HepG2 (cell line): ENCODE results near the gene DUSP9. TPM values are rescaled to one million over a fixed set of nuclear protein-coding genes. Genes with fewer than 3 reads are reported as not detected.
A peak's percentile ranks its signal among the peaks of the same experiment; 100 is the strongest.
"Not testable (repeated sequence)": the region's sequence is repeated elsewhere in the genome, so short reads cannot be mapped to it uniquely, and the experiment has no call there.

ENCODE experiments used
- ATAC-seq: fragments of 200-7000 bp; cut with Tn5 transposase; 3 replicates; pipeline ENCODE4 v1.9.1; 2020; ENCODE audit warnings: mild to moderate bottlenecking, moderate library complexity
- BruUV-seq: library from RNA; stranded (reverse); fragments of 400-500 nt; replicated peaks from 2 replicates; lab custom pipeline; 2021; lab: Mats Ljungman, UMichigan
- CTCF ChIA-PET: fragments of 300-600 bp; formaldehyde crosslinking; extraction: SDS; loops from one replicate; lab custom pipeline; 2021; ENCODE audit warnings: low total read pairs, inconsistent platforms, low intra/inter-chr PET ratio; lab: Yijun Ruan, JAX
- POLR2A ChIA-PET: fragments of 350-600 bp; sonication (Branson Sonifier 250); formaldehyde crosslinking; loops from one replicate; lab custom pipeline; 2020; ENCODE audit warnings: antibody characterized with exemption, inconsistent platforms; lab: Yijun Ruan, JAX
- DNase-seq: peaks from one replicate; pipeline ENCODE4 v3.0.0-alpha.2; 2015; ENCODE audit warnings: low spot score
- FAIRE-seq: peaks from 3 replicates; lab custom pipeline; 2011; peaks lifted over from hg19 to GRCh38; lab: Jason Lieb, UNC
- H2AFZ ChIP-seq: one replicate; pipeline ENCODE4 v1.6.1; 2011; ENCODE audit warnings: low read length, inconsistent platforms
- H3K27ac ChIP-seq: fragments of 300-600 bp; 3 replicates; pipeline ENCODE4 v1.8.0; 2011; ENCODE audit warnings: mixed run types, mild to moderate bottlenecking, mixed read lengths, low read length, inconsistent platforms; ENCODE audit not compliant: insufficient read depth; ENCODE audit errors: extremely low read length
- H3K27me3 ChIP-seq, 2 experiments: fragments of 200-600 bp in 1 of 2; 2 replicates in 1 of 2; 3 replicates in 1 of 2; pipeline versions ENCODE4 v1.6.0 to v1.8.0; 2011; ENCODE audit warnings: low read length in 2 of 2, mild to moderate bottlenecking in 2 of 2, moderate library complexity in 2 of 2, inconsistent platforms in 1 of 2; ENCODE audit not compliant: insufficient read depth in 2 of 2, control insufficient read depth in 1 of 2
- H3K36me3 ChIP-seq, 2 experiments: fragments of 200-600 bp in 1 of 2; replicated peaks in 1 of 2; 2 replicates in 1 of 2; 3 replicates in 1 of 2; pipeline versions ENCODE4 v1.5.1 to v1.8.0; 2011; ENCODE audit warnings: low read length in 2 of 2, inconsistent platforms in 1 of 2; ENCODE audit not compliant: insufficient read depth in 2 of 2, control insufficient read depth in 1 of 2
- H3K4me1 ChIP-seq: 2 replicates; pipeline ENCODE4 v1.5.1; 2012; ENCODE audit warnings: low read length, inconsistent platforms; ENCODE audit not compliant: insufficient read depth
- H3K4me2 ChIP-seq: 2 replicates; pipeline ENCODE4 v1.6.0; 2011; ENCODE audit warnings: low read depth, low read length, inconsistent platforms
- H3K4me3 ChIP-seq, 3 experiments: fragments of 200-600 bp in 1 of 3; sonication (generic), shearing (Covaris generic) in 1 of 3; replicated peaks in 1 of 3; 2 replicates each; pipeline ENCODE4 v1.5.1; 2011 to 2016; ENCODE audit warnings: low read length in 3 of 3, inconsistent platforms in 2 of 3, low read depth in 2 of 3, mild to moderate bottlenecking in 2 of 3, control low read depth in 1 of 3, mixed read lengths in 1 of 3; ENCODE audit not compliant: insufficient read depth in 1 of 3
- H3K79me2 ChIP-seq: one replicate; pipeline ENCODE4 v1.6.1; 2011; ENCODE audit warnings: low read length, inconsistent platforms; ENCODE audit not compliant: insufficient read depth
- H3K9ac ChIP-seq: 2 replicates; pipeline ENCODE4 v1.6.0; 2011; ENCODE audit warnings: mild to moderate bottlenecking, low read depth, low read length, inconsistent platforms; ENCODE audit not compliant: insufficient read depth
- H3K9me3 ChIP-seq: 2 replicates; pipeline ENCODE4 v1.5.1; 2012; ENCODE audit warnings: mild to moderate bottlenecking, low read length
- H4K20me1 ChIP-seq: 2 replicates; pipeline ENCODE4 v1.6.0; 2011; ENCODE audit warnings: inconsistent platforms, mild to moderate bottlenecking, low read length, moderate library complexity; ENCODE audit not compliant: insufficient read depth
- AGO1 ChIP-seq: fragments of 200-400 bp; formaldehyde crosslinking; IDR thresholded peaks from 2 replicates; pipeline ENCODE4 v1.6.1; 2017; ENCODE audit warnings: mild to moderate bottlenecking, low read depth, low read length, moderate library complexity; ENCODE audit not compliant: poor library complexity, severe bottlenecking
- HNF1B ChIP-seq: sonication (generic); formaldehyde crosslinking; IDR thresholded peaks from 2 replicates; pipeline ENCODE4 v1.5.1; 2020; ENCODE audit warnings: mild to moderate bottlenecking, moderate library complexity, missing genetic modification reagents
- KDM3A ChIP-seq: IDR thresholded peaks from 2 replicates; pipeline ENCODE4 v1.6.1; 2018; ENCODE audit warnings: low read depth, missing compliant biosample characterization
- POGZ ChIP-seq: sonication (generic); formaldehyde crosslinking; IDR thresholded peaks from 2 replicates; pipeline ENCODE4 v1.4.0; 2020; ENCODE audit warnings: mild to moderate bottlenecking, missing genetic modification reagents
- POLR2AphosphoS5 ChIP-seq: IDR thresholded peaks from 2 replicates; pipeline ENCODE4 v1.6.1; 2012; ENCODE audit warnings: low read depth, low read length
- RBFOX2 ChIP-seq: fragments of 200-400 bp; formaldehyde crosslinking; IDR thresholded peaks from 2 replicates; pipeline ENCODE4 v1.6.1; 2017; ENCODE audit warnings: low read depth, mild to moderate bottlenecking, low read length
- ZC3H13 ChIP-seq: sonication (generic); formaldehyde crosslinking; IDR thresholded peaks from 2 replicates; pipeline ENCODE4 v1.8.1; 2023; ENCODE audit warnings: mild to moderate bottlenecking, missing genetic modification reagents, moderate library complexity
- ZNF263 ChIP-seq: sonication (generic); formaldehyde crosslinking; IDR thresholded peaks from 2 replicates; pipeline ENCODE4 v1.4.0; 2020; ENCODE audit warnings: missing genetic modification reagents
- ZNF274 ChIP-seq: sonication (generic); formaldehyde crosslinking; IDR thresholded peaks from 2 replicates; pipeline ENCODE4 v1.5.1; 2020; ENCODE audit warnings: mild to moderate bottlenecking, missing genetic modification reagents
- WGBS: methylation state at CpG from one replicate; pipeline ENCODE4 v1.1.6; 2017; ENCODE audit warnings: low lambda C conversion rate; 5-methylcytosine and 5-hydroxymethylcytosine counted together
- in situ Hi-C: cut with HindIII; loops from 2 replicates; pipeline ENCODE4 v1.10.0; 2017; ENCODE audit warnings: low pct_unique_long_range_greater_than_20kb; ENCODE audit not compliant: extremely low pct_ligation_motif_present
- intact Hi-C: fragments of 100-400 bp; cut with micrococcal nuclease; formaldehyde crosslinking; loops from one replicate; pipeline ENCODE4 v1.10.0; 2022; ENCODE audit not compliant: unreplicated experiment
- polyA plus RNA-seq, 8 experiments: library from polyadenylated mRNA; depleted of rRNA in 3 of 8; stranded (reverse) in 7 of 8; unstranded in 1 of 8; fragments of >200 nt; fragmentation: Illumina TruSeq in 4 of 8; extraction: Trizol in 4 of 8; gene quantifications; 2 replicates each; pipeline versions ENCODE4 v1.2.1 to v1.2.3, GENCODE V29; 2011 to 2016; ENCODE audit warnings: low read depth in 4 of 8, missing spikeins in 1 of 8, mixed read lengths in 1 of 8; ENCODE audit not compliant: insufficient read depth in 1 of 8
- total RNA-seq, 5 experiments: library from RNA; depleted of rRNA; stranded (reverse); fragments of >200 nt; fragmentation: Illumina TruSeq; extraction: Trizol; gene quantifications; 2 replicates each; pipeline ENCODE4 v1.2.3, GENCODE V29; 2016; ENCODE audit warnings: low read depth in 1 of 5

The DUSP9 gene
- total and polyA plus RNA-seq, 2 of the 13 experiments (the other 11 are each of a cell fraction or from before 2014, with no cell fraction given): 235 to 435 TPM

DNA sequence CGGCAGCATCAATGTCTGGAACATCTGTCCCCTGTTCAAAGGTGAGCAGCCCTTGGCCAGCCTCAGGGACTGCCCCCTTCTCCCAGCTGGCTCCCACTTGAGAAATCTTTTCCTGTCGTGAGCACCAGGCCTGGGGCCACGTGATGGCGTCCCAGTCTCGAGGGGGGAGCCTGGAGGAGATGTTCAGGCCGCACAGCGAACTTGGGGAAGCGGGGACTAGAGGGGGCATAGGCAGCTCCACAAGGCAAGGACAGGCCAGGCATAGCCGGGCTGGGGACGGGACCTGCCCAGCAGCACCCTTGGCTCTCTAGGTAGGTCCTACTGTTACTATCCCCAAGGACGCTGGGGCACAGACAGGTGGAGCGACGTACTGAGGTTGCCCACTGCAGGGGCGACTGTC lies 43.5 kb downstream of the DUSP9 start (continued):
- TF ChIP-seq HNF1B (CRISPR knock-in tag) (0 out of 2 replicates have a peak, but pooled peaks have one; percentile 9), ZNF274 (no peak), KDM3A (CRISPR knock-in tag) (no peak), POLR2AphosphoS5 (peak; percentile 6; the same call in 1 of the 2 replicates), POGZ (CRISPR knock-in tag) (no peak), AGO1 (peak; percentile 43)
- TF ChIP-seq, all 625 proteins: peak for 3

DNA sequence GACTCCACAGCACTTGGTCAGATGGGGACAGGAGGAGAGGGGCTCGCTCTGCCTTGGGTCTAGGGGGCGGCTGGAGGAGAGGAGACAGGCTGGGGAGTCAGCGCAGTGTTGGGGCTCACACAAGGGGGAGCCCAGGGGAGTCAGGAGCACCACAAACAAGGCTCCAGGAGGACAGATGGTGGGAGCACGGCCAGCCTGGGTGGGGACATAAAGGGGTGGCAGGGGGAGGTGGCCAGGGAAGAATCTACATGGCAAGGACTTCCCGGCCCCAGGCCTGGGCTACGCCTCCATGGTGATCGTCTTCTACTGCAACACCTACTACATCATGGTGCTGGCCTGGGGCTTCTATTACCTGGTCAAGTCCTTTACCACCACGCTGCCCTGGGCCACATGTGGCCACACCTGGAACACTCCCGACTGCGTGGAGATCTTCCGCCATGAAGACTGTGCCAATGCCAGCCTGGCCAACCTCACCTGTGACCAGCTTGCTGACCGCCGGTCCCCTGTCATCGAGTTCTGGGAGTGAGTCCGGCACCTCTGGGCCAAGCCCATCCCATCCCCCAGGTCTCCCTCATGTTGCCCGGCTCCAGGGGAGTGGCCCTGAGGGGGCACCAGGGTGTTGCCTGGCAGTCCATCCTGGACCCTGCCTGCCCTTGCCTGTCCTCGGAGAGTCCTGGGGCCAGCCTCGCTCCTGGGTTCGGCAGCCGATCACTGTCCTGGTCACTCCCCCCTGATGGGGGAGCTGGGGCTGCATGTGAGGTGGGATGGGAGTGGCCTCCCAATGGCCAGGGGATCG lies 44.2 kb downstream of the DUSP9 start:
- peaks cover 15% of the 10 kb centered on the region for H3K79me2 ChIP-seq
- CTCF ChIA-PET: not testable (repeated sequence)
- TF ChIP-seq AGO1 (peak; percentile 25), RBFOX2 (peak; percentile 79), ZNF263 (peak; percentile 48; the same call in 1 of the 2 replicates), ZC3H13 (CRISPR knock-in tag) (peak; percentile 19; the same call in 1 of the 2 replicates)
- TF ChIP-seq, all 625 proteins: peak for 4; not testable (repeated sequence) for 621
- DNase-seq, H3K36me3 ChIP-seq, H3K27me3 ChIP-seq, intact Hi-C loops, FAIRE-seq, H2AFZ ChIP-seq, H3K27ac ChIP-seq, BruUV-seq, in situ Hi-C loops, H3K9me3 ChIP-seq, ATAC-seq, POLR2A ChIA-PET: not testable (repeated sequence)
- Histone ChIP-seq H3K4me2 (peak overlapping the region; percentile 75; the same call in 1 of the 2 replicates), H3K4me3 (peak overlapping the region in 2 of 3 experiments; percentile 68 to 74; a peak in 3 of 6 replicates), H4K20me1 (peaks cover 22% of the 10 kb centered on the region), H3K9ac (peak overlapping the region; percentile 22; the same call in 1 of the 2 replicates), H3K4me1 (peaks cover 24% of the 10 kb centered on the region; the same call in 1 of the 2 replicates)
- WGBS: 100% methylated on average over 3 of the region's 21 CpGs
